PC-9 (cell line): ENCODE data around the gene SPTBN5.

Experiments
- CTCF ChIP-seq: fragments of 200-600 bp; sonication (generic); conservative IDR thresholded peaks from 2 replicates; pipeline ENCODE4 v1.6.1; 2017; ENCODE audit warnings: mixed run types, antibody characterized with exemption, mild to moderate bottlenecking, moderate library complexity
- EZH2 ChIP-seq: fragments of 200-600 bp; sonication (generic); IDR thresholded peaks from 2 replicates; pipeline ENCODE4 v1.8.0; 2017; ENCODE audit warnings: antibody characterized with exemption, low read depth

- no peak for TF ChIP-seq CTCF
- TF ChIP-seq EZH2, result no peak
These were observed 40.9 kb downstream of the SPTBN5 start for GRCh38 chr15:41852736-41853590.
